ENCODE data around the gene KRTCAP2. TPM values are rescaled to one million over a fixed set of nuclear protein-coding genes. Genes with fewer than 3 reads are reported as not detected.
A peak's percentile ranks its signal among the peaks of the same experiment; 100 is the strongest.

The KRTCAP2 gene
- total and polyA plus RNA-seq, 10 of the 15 experiments (the other 5 are each of a cell fraction or from before 2014, with no cell fraction given) = 61.3 to 238 (median 141) TPM

- no peak for TF ChIP-seq CEBPZ (IDR thresholded peaks at IDR 0.05; ENCODE audit: low read depth, low read length)
- TF ChIP-seq HDGF (IDR thresholded peaks at IDR 0.05) = no peak
- no peak for TF ChIP-seq YBX1 (IDR thresholded peaks at IDR 0.05)
- no peak for TF ChIP-seq CBFB (IDR thresholded peaks at IDR 0.05; ENCODE audit: low read depth)
These were observed 31.4 kb downstream of the KRTCAP2 start (continued) for GRCh38 chr1:155141749-155142148.

- Histone ChIP-seq H3K79me2 (ENCODE audit: control insufficient read depth, insufficient read depth, low read length) (peaks cover 30% of the 10 kb centered on the region), H3K9ac (ENCODE audit: control insufficient read depth, insufficient read depth, low read length) (peak overlapping the region; percentile 89), H3K27me3 (replicated peaks in 1 of 2; ENCODE audit: control insufficient read depth in 2 of 2, insufficient read depth in 2 of 2, low read length in 1 of 2) (no peaks in the 10 kb centered on the region), H4K20me1 (ENCODE audit: control insufficient read depth, insufficient read depth) (no peaks in the 10 kb centered on the region), H3K36me3 (ENCODE audit: control insufficient read depth in 2 of 2, insufficient read depth in 2 of 2, low read length in 1 of 2) (peaks cover 0 to 3% of the 10 kb centered on the region in 2 experiments; a peak in 2 of 4 replicates), H3K27ac (ENCODE audit: control insufficient read depth, insufficient read depth) (no peak overlapping the region), H2AFZ (ENCODE audit: control insufficient read depth, low read depth, low read length) (peak overlapping the region; percentile 94), H3K4me3 (peak overlapping the region; percentile 81), H3K9me3 (replicated peaks; ENCODE audit: control insufficient read depth, insufficient read depth, low read length) (no peaks in the 10 kb centered on the region), H3K4me2 (ENCODE audit: control insufficient read depth, insufficient read depth) (peak overlapping the region; percentile 88; the same call in 1 of the 2 replicates), H3K4me1 (ENCODE audit: control insufficient read depth, insufficient read depth, low read length) (peaks cover 13% of the 10 kb centered on the region)
- FAIRE-seq (no peak), ATAC-seq (no peak), DNase-seq (ENCODE audit: low read depth, low spot score) (no peak)
- TF ChIP-seq JUND (IDR thresholded peaks at IDR 0.05; ENCODE audit: low read depth, low read length) (no peak), RELB (IDR thresholded peaks at IDR 0.05; ENCODE audit: low read depth) (no peak)
- ChIA-PET SMC1A (ENCODE audit: uncharacterized antibody, unreplicated experiment) (no interaction called here), RAD21 (ENCODE audit: unreplicated experiment) (no interaction called here), CTCF (interaction anchor here (1.0 kb wide), 1 partner anchor 53 kb away, joined by 3 read pairs; no protein-coding TSS in a partner anchor), POLR2A (interaction anchor here (0.6 to 1.6 kb wide), 2 partner anchors 55 to 701 kb away, joined by 4 to 7 read pairs; no protein-coding TSS in a partner anchor)
- intact Hi-C loops (cut with micrococcal nuclease; ENCODE audit: unreplicated experiment) (no loop called here), in situ Hi-C loops (cut with MboI) (no loop called here)
- WGBS (ENCODE audit: insufficient coverage, insufficient replicate concordance, low lambda C conversion rate, missing lambda C conversion rate) = 0% methylated on average over 11 of the region's 11 CpGs
- no TSS peak for BruUV-seq (replicated peaks)
These were observed 32.5 kb downstream of the KRTCAP2 start for GRCh38 chr1:155140630-155140953.

All from GM12878 (cell line).